NCI-H446 treated with DMSO at 0.1 percent for 48 hours (cell line): ENCODE data around the gene DCP2.
A peak's percentile ranks its signal among the peaks of the same experiment; 100 is the strongest.

ENCODE experiments used
- DNase-seq: peaks from one replicate; lab custom pipeline; 2025; lab: John Stamatoyannopoulos, UW

DCP2 gene

GRCh38 chr5:113044776-113045465, 68.3 kb downstream of the DCP2 start:
- no peak for DNase-seq

- DNase-seq: peak; percentile 84
These were observed 70.6 kb downstream of the DCP2 start for GRCh38 chr5:113047234-113047633.

- DNase-seq: no peak
These were observed 71.4 kb downstream of the DCP2 start for GRCh38 chr5:113047733-113048652.

GRCh38 chr5:113048931-113049330, 72.3 kb downstream of the DCP2 start:
- no peak for DNase-seq

GRCh38 chr5:113050721-113051382, 74.3 kb downstream of the DCP2 start:
- DNase-seq: peak; percentile 28

GRCh38 chr5:113052041-113052795, 75.6 kb downstream of the DCP2 start:
- DNase-seq: no peak

GRCh38 chr5:113053511-113053995, 77.0 kb downstream of the DCP2 start:
- DNase-seq: no peak

GRCh38 chr5:113054899-113055298, 78.3 kb downstream of the DCP2 start:
- DNase-seq: no peak

GRCh38 chr5:113056988-113057387, 80.4 kb downstream of the DCP2 start:
- no peak for DNase-seq

- no peak for DNase-seq
These were observed 81.0 kb downstream of the DCP2 start for GRCh38 chr5:113057557-113057984.

GRCh38 chr5:113058269-113058668, 81.7 kb downstream of the DCP2 start:
- DNase-seq: no peak

GRCh38 chr5:113058706-113059226, 82.2 kb downstream of the DCP2 start:
- no peak for DNase-seq

- DNase-seq: peak; percentile 62
These were observed 82.8 kb downstream of the DCP2 start for GRCh38 chr5:113059232-113060040.

- no peak for DNase-seq
These were observed 83.9 kb downstream of the DCP2 start for GRCh38 chr5:113060408-113061025.

GRCh38 chr5:113061846-113062780, 85.5 kb downstream of the DCP2 start:
- DNase-seq: no peak

GRCh38 chr5:113062869-113063508, 86.4 kb downstream of the DCP2 start:
- no peak for DNase-seq

- DNase-seq: no peak
These were observed 87.3 kb downstream of the DCP2 start for GRCh38 chr5:113063927-113064326.

GRCh38 chr5:113064806-113065205, 88.2 kb downstream of the DCP2 start:
- DNase-seq: no peak
